Embryonic facial prominence (tissue), 1 donor: Measurements from ENCODE around the gene FOSL1.

Experiments
- DNase-seq: peaks from one replicate; pipeline ENCODE4 v3.0.0-alpha.2; 2016; ENCODE audit errors: extremely low spot score

FOSL1 gene

GRCh38 chr11:65882120-65883057 lies 17.8 kb downstream of the FOSL1 start:
- no peak for DNase-seq

- DNase-seq = no peak
Measured at GRCh38 chr11:65880844-65881421, 19.3 kb downstream of the FOSL1 start.

DNA sequence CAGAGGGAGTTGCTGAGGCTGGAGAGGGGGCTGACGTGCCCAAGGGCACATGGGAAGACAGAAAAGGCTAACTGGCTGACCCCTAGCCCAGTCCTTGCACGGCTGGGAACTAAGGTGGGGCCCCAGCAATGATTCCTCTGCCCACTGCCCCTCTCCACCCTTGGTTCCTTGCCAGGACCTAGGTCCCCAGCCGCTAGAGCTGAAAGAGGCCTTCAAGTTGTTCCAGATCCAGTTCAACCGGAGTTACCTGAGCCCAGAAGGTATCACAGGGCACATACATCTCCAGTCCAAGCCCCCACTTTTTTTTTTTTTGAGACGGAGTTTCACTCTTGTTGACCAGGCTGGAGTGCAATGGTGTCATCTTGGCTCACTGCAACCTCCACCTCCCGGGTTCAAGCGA lies 20.2 kb downstream of the FOSL1 start:
- DNase-seq = no peak

DNA sequence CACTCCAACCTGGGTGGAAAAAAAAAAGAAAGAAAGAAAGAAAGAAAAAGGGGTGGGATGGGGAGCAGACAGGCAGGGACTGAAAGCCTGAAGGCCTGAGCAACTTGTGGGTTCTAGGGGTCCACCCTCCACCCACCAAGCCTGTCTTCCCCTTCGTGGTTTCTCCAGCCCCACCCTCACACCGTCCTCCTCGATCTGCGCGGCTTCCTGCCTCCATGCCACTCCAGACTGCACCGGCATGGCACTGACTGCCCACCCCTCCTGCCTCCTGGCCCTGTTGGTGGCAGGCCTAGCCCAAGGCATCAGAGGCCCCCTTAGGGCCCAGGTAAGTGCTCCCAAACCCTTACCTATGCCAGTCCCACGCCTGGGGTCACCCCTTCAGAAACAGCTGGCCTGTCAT lies 20.6 kb downstream of the FOSL1 start, which contains the start of gene CTSW:
Gene CTSW (plus strand): TSS at position 221 of the 400 bp plus-strand sequence. CDS start 18 bp downstream, at position 239.
- DNase-seq = no peak

- DNase-seq = peak; percentile 69
Measured at GRCh38 chr11:65873318-65874156, 26.7 kb downstream of the FOSL1 start.

DNA sequence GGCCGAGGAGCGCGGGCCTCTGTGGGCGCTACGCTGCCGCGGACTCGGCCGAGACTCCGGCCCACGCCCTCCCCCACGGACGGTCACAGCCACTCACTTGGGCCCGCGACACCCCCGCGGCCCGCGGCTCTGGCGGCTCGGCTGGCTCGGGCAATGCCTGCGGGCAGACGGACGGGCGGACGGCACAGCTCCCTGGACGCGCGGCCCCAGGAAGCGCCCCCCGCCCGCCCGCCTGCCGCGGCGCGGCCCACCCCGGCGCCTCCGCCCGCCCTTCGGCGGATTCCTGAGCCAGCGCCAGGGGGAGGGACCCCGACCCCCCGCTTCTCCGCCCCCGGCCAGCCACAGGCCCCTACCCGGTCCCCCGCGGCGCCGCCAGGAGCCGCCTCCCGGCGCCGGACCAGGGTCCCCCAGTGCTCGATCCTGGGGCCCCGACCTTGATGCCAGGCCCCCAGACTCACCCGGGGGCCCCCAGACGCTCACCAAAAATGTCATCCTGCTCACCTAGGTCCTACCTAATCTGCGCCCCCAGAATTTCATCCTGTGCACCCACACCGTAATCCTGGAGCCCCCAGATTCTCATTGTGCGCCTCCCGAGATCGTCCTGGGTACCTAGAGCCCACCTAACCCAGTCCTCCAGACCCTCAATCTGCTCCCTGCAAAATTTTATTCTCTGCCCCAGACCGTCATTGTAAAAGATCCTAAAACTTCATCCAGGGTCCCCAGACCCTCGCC lies 27.4 kb downstream of the FOSL1 start, which contains the start of gene EFEMP2:
Gene EFEMP2 (minus strand): TSS at position 215 of the 732 bp plus-strand sequence. CDS start 446 bp downstream, outside the sequence.
- DNase-seq = no peak

DNA sequence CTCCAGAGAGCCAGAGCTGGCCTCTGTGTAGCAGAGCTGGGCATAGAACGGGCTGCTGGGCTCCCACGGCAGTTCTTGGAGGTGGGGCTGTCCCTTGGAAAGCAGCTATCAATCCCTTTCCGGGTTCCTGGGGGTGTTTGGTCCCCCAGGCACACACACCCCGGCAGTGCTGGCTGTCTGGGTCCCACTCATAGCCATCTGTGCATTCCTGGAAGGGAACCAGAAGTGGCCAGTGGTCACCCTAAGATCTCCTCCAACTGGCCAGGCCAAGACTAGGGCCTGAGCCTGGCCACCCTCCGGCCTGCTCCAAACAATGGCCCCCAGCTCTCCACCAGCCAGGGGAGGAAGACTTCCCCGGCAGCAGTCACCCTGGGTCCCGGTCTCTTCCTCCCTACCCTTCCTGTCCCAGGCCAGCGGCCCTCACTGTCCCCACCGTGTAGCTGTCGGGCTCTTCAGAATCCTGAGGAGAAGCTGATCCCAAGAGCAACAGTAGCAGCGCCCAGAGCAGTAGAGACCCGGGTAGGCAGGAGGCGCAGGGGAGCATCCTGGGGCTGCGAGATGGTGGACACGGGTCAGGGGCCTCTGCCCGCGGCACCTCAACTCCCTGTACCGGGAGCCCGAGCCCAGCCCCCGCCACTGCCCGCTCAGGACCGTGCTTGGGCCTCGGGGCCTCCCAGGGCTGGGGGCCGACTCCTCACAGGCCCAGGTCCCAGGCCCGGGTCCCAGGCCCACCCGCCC lies 28.2 kb downstream of the FOSL1 start:
- no peak for DNase-seq

DNA sequence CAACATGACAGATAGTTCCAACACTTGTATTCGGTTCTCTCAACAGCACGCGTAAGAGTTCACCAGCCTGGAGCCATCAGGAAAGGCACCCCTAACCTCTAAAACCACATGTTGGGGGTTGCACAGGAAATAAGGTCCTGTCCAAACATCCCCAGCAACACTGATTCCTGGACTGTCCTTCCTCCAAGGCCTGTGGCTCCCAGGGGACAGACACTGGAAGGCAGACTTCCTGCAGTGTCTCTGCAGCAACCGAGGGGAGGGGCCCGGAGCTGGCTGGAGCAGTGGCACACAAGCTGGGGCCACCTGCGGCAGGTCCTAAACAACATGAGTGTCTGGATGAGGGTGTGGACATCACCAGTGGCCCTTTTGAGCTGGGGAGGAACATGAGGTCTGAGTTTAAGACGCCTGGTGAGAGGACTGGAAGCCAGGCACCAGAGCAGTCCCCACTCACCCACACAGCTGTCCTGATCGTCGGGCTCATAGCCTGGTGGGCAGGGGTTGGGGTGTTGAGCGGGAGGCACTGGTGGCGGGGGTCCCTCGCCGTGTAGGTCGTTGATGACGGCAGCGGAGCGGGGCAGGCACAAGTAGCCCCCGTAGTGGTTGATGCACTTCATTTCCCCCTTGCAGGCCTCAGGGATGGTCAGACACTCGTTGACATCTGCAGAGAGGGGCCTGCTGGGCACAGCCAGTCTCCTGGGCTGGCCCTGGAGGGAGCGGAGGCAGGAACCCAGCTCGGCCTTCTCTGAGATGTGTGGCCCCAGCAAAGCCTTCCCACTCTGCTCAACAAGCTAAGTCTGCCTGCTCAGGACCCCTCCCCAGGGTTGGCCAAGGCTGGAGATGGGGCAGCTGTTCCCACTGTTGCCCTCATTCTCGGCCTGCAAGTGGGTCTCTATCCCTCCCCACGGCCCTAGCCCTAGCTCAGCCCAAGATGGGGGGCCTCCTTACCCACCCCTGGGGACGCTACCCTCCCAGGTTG lies 29.2 kb downstream of the FOSL1 start:
- no peak for DNase-seq

- DNase-seq = no peak
Measured at GRCh38 chr11:65870307-65870658, 29.9 kb downstream of the FOSL1 start.

- no peak for DNase-seq
Measured at GRCh38 chr11:65869643-65870306, 30.4 kb downstream of the FOSL1 start.

GRCh38 chr11:65868907-65869306 lies 31.3 kb downstream of the FOSL1 start:
- no peak for DNase-seq

- no peak for DNase-seq
Measured at GRCh38 chr11:65868076-65868667, 32.0 kb downstream of the FOSL1 start.

GRCh38 chr11:65867284-65868071 lies 32.7 kb downstream of the FOSL1 start:
- DNase-seq = no peak

- DNase-seq = no peak
Measured at GRCh38 chr11:65866509-65867283, 33.5 kb downstream of the FOSL1 start.

- DNase-seq = no peak
Measured at GRCh38 chr11:65865550-65866172, 34.5 kb downstream of the FOSL1 start.

- no peak for DNase-seq
Measured at GRCh38 chr11:65864706-65865471, 35.3 kb downstream of the FOSL1 start.
